ENCODE results near the gene ADPRHL1.

- TF ChIP-seq CTCF (IDR thresholded peaks at IDR 0.05; ENCODE audit: low read length) (no peak), EZH2 (optimal IDR thresholded peaks at IDR 0.05; ENCODE audit: low read depth, low read length) (no peak)
These were observed 36.1 kb downstream of the ADPRHL1 start for GRCh38 chr13:113417008-113417751.

Data from MM.1S (cell line).